Measurements from ENCODE around the gene NDFIP2. TPM values are rescaled to one million over a fixed set of nuclear protein-coding genes. Genes with fewer than 3 reads are reported as not detected.

The NDFIP2 gene
- total and polyA plus RNA-seq, 8 donors, result 34.1 to 46.3 (median 36.2) TPM

- ATAC-seq (no peak), DNase-seq (no peak)
These were observed 9.4 kb downstream of the NDFIP2 start for GRCh38 chr13:79490326-79490725.

GRCh38 chr13:79490824-79491223 is 9.9 kb downstream of the NDFIP2 start:
- no peaks in the 10 kb centered on the region for H3K27me3 ChIP-seq
- ATAC-seq (no peak), DNase-seq (no peak)
- peak overlapping the region; percentile 16 to 34 for H3K27ac ChIP-seq
- no peaks in the 10 kb centered on the region for H3K9me3 ChIP-seq
- no peaks in the 10 kb centered on the region for H3K36me3 ChIP-seq
- intact Hi-C loops (cut with DNase I), result no loop called here
- no peak overlapping the region for H3K4me3 ChIP-seq
- no peak for TF ChIP-seq CTCF (IDR thresholded peaks at IDR 0.05)
- H3K4me1 ChIP-seq, result peaks cover 7 to 14% of the 10 kb centered on the region in 2 donors

More at GRCh38 chr13:79490326-79490725, 9.4 kb downstream of the NDFIP2 start:
- no peak overlapping the region for H3K4me3 ChIP-seq
- no peaks in the 10 kb centered on the region for H3K9me3 ChIP-seq
- no peak for TF ChIP-seq CTCF (IDR thresholded peaks at IDR 0.05)
- intact Hi-C loops (cut with DNase I), result no loop called here
- peaks cover 7 to 14% of the 10 kb centered on the region in 2 donors for H3K4me1 ChIP-seq
- no peaks in the 10 kb centered on the region for H3K36me3 ChIP-seq
- H3K27ac ChIP-seq, result no peak overlapping the region
- H3K27me3 ChIP-seq, result no peaks in the 10 kb centered on the region

- intact Hi-C loops (cut with DNase I), result no loop called here
- peak; percentile 55 for ATAC-seq
- H3K27me3 ChIP-seq, result no peaks in the 10 kb centered on the region
- no peaks in the 10 kb centered on the region for H3K36me3 ChIP-seq
- no peaks in the 10 kb centered on the region for H3K9me3 ChIP-seq
- TF ChIP-seq CTCF (IDR thresholded peaks at IDR 0.05), result no peak
- DNase-seq, result peak in 1 of 4 donors; percentile 24
- H3K4me1 ChIP-seq, result peaks cover 7 to 14% of the 10 kb centered on the region in 2 donors
- H3K4me3 ChIP-seq, result no peak overlapping the region
- H3K27ac ChIP-seq, result peak overlapping the region; percentile 34 to 45
These were observed 10.8 kb downstream of the NDFIP2 start for GRCh38 chr13:79491715-79492114.

- TF ChIP-seq CTCF (IDR thresholded peaks at IDR 0.05), result no peak
- Histone ChIP-seq H3K4me3 (no peak overlapping the region), H3K27ac (peak overlapping the region; percentile 34 to 45), H3K4me1 (peaks cover 7 to 14% of the 10 kb centered on the region in 2 donors), H3K36me3 (no peaks in the 10 kb centered on the region), H3K9me3 (no peaks in the 10 kb centered on the region), H3K27me3 (no peaks in the 10 kb centered on the region)
- intact Hi-C loops (cut with DNase I), result no loop called here
- DNase-seq (no peak), ATAC-seq (peak; percentile 79)
These were observed 11.4 kb downstream of the NDFIP2 start for GRCh38 chr13:79492313-79492798.

- no peak for DNase-seq
- no peak for TF ChIP-seq CTCF (IDR thresholded peaks at IDR 0.05)
- Histone ChIP-seq H3K27ac (peak overlapping the region; percentile 34 to 45), H3K27me3 (no peaks in the 10 kb centered on the region), H3K9me3 (no peaks in the 10 kb centered on the region), H3K4me1 (peaks cover 7 to 14% of the 10 kb centered on the region in 2 donors), H3K4me3 (no peak overlapping the region), H3K36me3 (no peaks in the 10 kb centered on the region)
- ATAC-seq, result peak; percentile 19
- intact Hi-C loops (cut with DNase I), result no loop called here
These were observed 12.1 kb downstream of the NDFIP2 start for GRCh38 chr13:79492918-79493594.
